ENCODE results near the gene AGPAT3. TPM values are rescaled to one million over a fixed set of nuclear protein-coding genes. Genes with fewer than 3 reads are reported as not detected.

Gene AGPAT3
- total and polyA plus RNA-seq, 2 donors (not counting 1 experiment from before 2014, with no cell fraction given), result 29.4 to 44.9 TPM

DNA sequence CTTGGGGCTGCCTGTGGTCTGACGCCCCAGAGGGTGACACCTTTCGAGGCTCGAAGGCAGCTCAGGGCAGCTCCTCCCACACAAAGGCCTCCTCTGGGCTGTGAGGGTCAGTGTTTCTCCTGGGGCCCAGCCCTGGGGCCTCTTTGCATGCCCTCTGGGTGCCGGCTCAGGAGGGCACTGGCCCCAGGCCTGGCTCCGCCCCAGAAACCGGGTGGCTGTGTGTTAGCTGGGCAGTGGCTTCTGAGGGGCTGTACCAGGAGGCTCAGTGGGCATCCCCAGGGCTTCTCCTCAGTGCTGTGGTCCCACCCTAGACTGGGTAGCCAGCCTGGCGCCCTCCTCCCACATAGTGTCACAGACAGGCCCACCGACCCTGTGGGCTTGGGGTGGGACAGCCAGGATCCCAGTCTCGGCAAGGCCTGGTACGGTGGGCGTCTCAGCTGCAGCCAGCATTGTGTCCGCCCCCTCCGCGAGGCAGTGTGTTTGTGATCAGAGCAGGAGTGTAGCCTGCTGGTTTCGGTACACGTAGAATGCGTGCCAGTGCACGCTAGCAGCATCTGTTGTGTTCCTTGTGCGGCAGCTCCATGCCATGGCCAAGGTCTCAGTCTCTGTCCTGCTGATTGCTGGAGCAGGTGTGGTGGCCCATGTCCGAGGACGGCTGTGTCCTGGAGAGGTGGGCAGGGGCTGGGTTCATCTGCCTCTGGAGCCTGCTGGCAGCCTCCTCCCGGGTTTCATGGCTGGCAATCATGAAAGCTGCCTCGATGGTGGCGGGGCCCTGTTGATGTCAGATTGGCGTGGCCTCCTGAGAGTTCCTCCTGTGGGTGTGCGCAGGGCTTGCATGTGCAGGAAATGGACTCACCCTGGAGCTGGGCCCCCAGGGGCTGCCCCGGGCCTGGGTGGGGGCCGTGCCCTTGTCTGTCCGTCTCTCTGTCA is 47.6 kb upstream of the AGPAT3 start:
- Histone ChIP-seq H3K4me3 (replicated peaks in 1 of 4; ENCODE audit: control extremely low read depth in 1 of 4, insufficient read depth in 1 of 4, low read depth in 3 of 4, low read length in 4 of 4) (no peak overlapping the region), H3K36me3 (ENCODE audit: control insufficient read depth, insufficient read depth, low read length) (no peaks in the 10 kb centered on the region), H4K20me1 (ENCODE audit: control insufficient read depth, extremely low read depth, insufficient read depth, low read length) (no peaks in the 10 kb centered on the region), H3K27me3 (ENCODE audit: control insufficient read depth, insufficient read depth, low read length) (no peaks in the 10 kb centered on the region), H3K9me3 (ENCODE audit: control insufficient read depth, insufficient read depth, low read depth, low read length) (no peaks in the 10 kb centered on the region), H3K9ac (ENCODE audit: insufficient read depth, low read length) (no peak overlapping the region), H3K79me2 (ENCODE audit: control insufficient read depth, insufficient read depth, low read length) (no peaks in the 10 kb centered on the region), H3K27ac (ENCODE audit: insufficient read depth, low read length) (no peak overlapping the region), H3K4me2 (ENCODE audit: extremely low read depth, insufficient read depth, low read length) (no peak overlapping the region), H3K4me1 (ENCODE audit: control insufficient read depth, extremely low read depth, insufficient read depth, low read length) (no peaks in the 10 kb centered on the region), H2AFZ (ENCODE audit: low read length) (no peak overlapping the region)
- DNase-seq (ENCODE audit: low read depth in 2 of 2), result no peak
- TF ChIP-seq EZH2 (IDR thresholded peaks at IDR 0.05; ENCODE audit: low read length, missing control alignments), result no peak
- TF ChIP-seq, protein P1, sequence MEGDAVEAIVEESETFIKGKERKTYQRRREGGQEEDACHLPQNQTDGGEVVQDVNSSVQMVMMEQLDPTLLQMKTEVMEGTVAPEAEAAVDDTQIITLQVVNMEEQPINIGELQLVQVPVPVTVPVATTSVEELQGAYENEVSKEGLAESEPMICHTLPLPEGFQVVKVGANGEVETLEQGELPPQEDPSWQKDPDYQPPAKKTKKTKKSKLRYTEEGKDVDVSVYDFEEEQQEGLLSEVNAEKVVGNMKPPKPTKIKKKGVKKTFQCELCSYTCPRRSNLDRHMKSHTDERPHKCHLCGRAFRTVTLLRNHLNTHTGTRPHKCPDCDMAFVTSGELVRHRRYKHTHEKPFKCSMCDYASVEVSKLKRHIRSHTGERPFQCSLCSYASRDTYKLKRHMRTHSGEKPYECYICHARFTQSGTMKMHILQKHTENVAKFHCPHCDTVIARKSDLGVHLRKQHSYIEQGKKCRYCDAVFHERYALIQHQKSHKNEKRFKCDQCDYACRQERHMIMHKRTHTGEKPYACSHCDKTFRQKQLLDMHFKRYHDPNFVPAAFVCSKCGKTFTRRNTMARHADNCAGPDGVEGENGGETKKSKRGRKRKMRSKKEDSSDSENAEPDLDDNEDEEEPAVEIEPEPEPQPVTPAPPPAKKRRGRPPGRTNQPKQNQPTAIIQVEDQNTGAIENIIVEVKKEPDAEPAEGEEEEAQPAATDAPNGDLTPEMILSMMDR (conservative IDR thresholded peaks at IDR 0.05 in 1 of 2, IDR thresholded peaks at IDR 0.05 in 1 of 2; ENCODE audit: low read depth in 1 of 2, low read length in 2 of 2), result no peak

- TF ChIP-seq, protein P1 (conservative IDR thresholded peaks at IDR 0.05 in 1 of 2, IDR thresholded peaks at IDR 0.05 in 1 of 2; ENCODE audit: low read depth in 1 of 2, low read length in 2 of 2), result no peak
- TF ChIP-seq EZH2 (IDR thresholded peaks at IDR 0.05; ENCODE audit: low read length, missing control alignments), result no peak
- no peaks in the 10 kb centered on the region for H3K79me2 ChIP-seq (ENCODE audit: control insufficient read depth, insufficient read depth, low read length)
- H3K27me3 ChIP-seq (ENCODE audit: control insufficient read depth, insufficient read depth, low read length), result no peaks in the 10 kb centered on the region
- no peak overlapping the region for H2AFZ ChIP-seq (ENCODE audit: low read length)
- H3K4me1 ChIP-seq (ENCODE audit: control insufficient read depth, extremely low read depth, insufficient read depth, low read length), result no peaks in the 10 kb centered on the region
- no peaks in the 10 kb centered on the region for H3K36me3 ChIP-seq (ENCODE audit: control insufficient read depth, insufficient read depth, low read length)
- no peak overlapping the region for H3K4me2 ChIP-seq (ENCODE audit: extremely low read depth, insufficient read depth, low read length)
- no peak overlapping the region for H3K9ac ChIP-seq (ENCODE audit: insufficient read depth, low read length)
- no peak for DNase-seq (ENCODE audit: low read depth in 2 of 2)
- no peak overlapping the region for H3K4me3 ChIP-seq (replicated peaks in 1 of 4; ENCODE audit: control extremely low read depth in 1 of 4, insufficient read depth in 1 of 4, low read depth in 3 of 4, low read length in 4 of 4)
- no peaks in the 10 kb centered on the region for H3K9me3 ChIP-seq (ENCODE audit: control insufficient read depth, insufficient read depth, low read depth, low read length)
- H4K20me1 ChIP-seq (ENCODE audit: control insufficient read depth, extremely low read depth, insufficient read depth, low read length), result no peaks in the 10 kb centered on the region
- H3K27ac ChIP-seq (ENCODE audit: insufficient read depth, low read length), result no peak overlapping the region
Measured at GRCh38 chr21:43818685-43819084, 46.3 kb upstream of the AGPAT3 start.

- TF ChIP-seq, protein P1 (conservative IDR thresholded peaks at IDR 0.05 in 1 of 2, IDR thresholded peaks at IDR 0.05 in 1 of 2; ENCODE audit: low read depth in 1 of 2, low read length in 2 of 2), result no peak
- no peak for TF ChIP-seq EZH2 (IDR thresholded peaks at IDR 0.05; ENCODE audit: low read length, missing control alignments)
- H3K9ac ChIP-seq (ENCODE audit: insufficient read depth, low read length), result no peak overlapping the region
- no peak for DNase-seq (ENCODE audit: low read depth in 2 of 2)
- H3K27me3 ChIP-seq (ENCODE audit: control insufficient read depth, insufficient read depth, low read length), result no peaks in the 10 kb centered on the region
- no peak overlapping the region for H2AFZ ChIP-seq (ENCODE audit: low read length)
- H3K79me2 ChIP-seq (ENCODE audit: control insufficient read depth, insufficient read depth, low read length), result no peaks in the 10 kb centered on the region
- H3K4me2 ChIP-seq (ENCODE audit: extremely low read depth, insufficient read depth, low read length), result no peak overlapping the region
- H3K4me1 ChIP-seq (ENCODE audit: control insufficient read depth, extremely low read depth, insufficient read depth, low read length), result no peaks in the 10 kb centered on the region
- H3K27ac ChIP-seq (ENCODE audit: insufficient read depth, low read length), result no peak overlapping the region
- no peaks in the 10 kb centered on the region for H3K36me3 ChIP-seq (ENCODE audit: control insufficient read depth, insufficient read depth, low read length)
- H3K9me3 ChIP-seq (ENCODE audit: control insufficient read depth, insufficient read depth, low read depth, low read length), result no peaks in the 10 kb centered on the region
- H4K20me1 ChIP-seq (ENCODE audit: control insufficient read depth, extremely low read depth, insufficient read depth, low read length), result no peaks in the 10 kb centered on the region
- H3K4me3 ChIP-seq (replicated peaks in 1 of 4; ENCODE audit: control extremely low read depth in 1 of 4, insufficient read depth in 1 of 4, low read depth in 3 of 4, low read length in 4 of 4), result no peak overlapping the region
Measured at GRCh38 chr21:43819511-43820405, 45.3 kb upstream of the AGPAT3 start.
